CD4-positive, alpha-beta memory T cell (primary cell): Measurements from ENCODE around the gene PHF21B. TPM values are rescaled to one million over a fixed set of nuclear protein-coding genes. Genes with fewer than 3 reads are reported as not detected.

ENCODE experiments used
- CTCF ChIA-PET: fragments of 350-600 bp; sonication (Branson Sonifier 250); formaldehyde crosslinking; loops from one replicate; lab custom pipeline; 2021; ENCODE audit warnings: inconsistent platforms; ENCODE audit not compliant: partially characterized antibody; lab: Charles Lee
- POLR2A ChIA-PET: fragments of 350-600 bp; sonication (Branson Sonifier 250); formaldehyde crosslinking; loops from one replicate; lab custom pipeline; 2021; ENCODE audit not compliant: partially characterized antibody; lab: Charles Lee
- DNase-seq, 5 donors: peaks; one replicate each; pipeline versions ENCODE4 v3.0.0 to v3.0.0-alpha.2; 2020 to 2022; ENCODE audit warnings: mixed read lengths in 1 of 5
- H3K27ac ChIP-seq: one replicate; pipeline ENCODE4 v1.7.0; 2013; ENCODE audit warnings: low read depth, low read length
- H3K27me3 ChIP-seq: 2 replicates; pipeline ENCODE4 v1.7.0; 2013; ENCODE audit warnings: mild to moderate bottlenecking, low read length, moderate library complexity; ENCODE audit not compliant: insufficient read depth
- H3K36me3 ChIP-seq: 2 replicates; pipeline ENCODE4 v1.7.0; 2013; ENCODE audit warnings: mild to moderate bottlenecking, low read length, moderate library complexity; ENCODE audit not compliant: insufficient read depth
- H3K4me1 ChIP-seq: 2 replicates; pipeline ENCODE4 v1.7.0; 2013; ENCODE audit warnings: mild to moderate bottlenecking, low read length, moderate library complexity; ENCODE audit not compliant: insufficient read depth
- H3K4me3 ChIP-seq, 2 donors: one replicate each; pipeline ENCODE4 v1.7.0; 2013; ENCODE audit warnings: low read length in 2 of 2, mild to moderate bottlenecking in 1 of 2
- H3K9me3 ChIP-seq, 2 donors: one replicate each; pipeline ENCODE4 v1.7.0; 2013; ENCODE audit warnings: low read length in 2 of 2, control low read depth in 1 of 2; ENCODE audit not compliant: control insufficient read depth in 1 of 2
- H3K27ac Mint-ChIP-seq, 7 donors: one replicate each; pipeline ENCODE4 v1.8.0; 2020 to 2021; ENCODE audit warnings: mixed read lengths in 7 of 7, mild to moderate bottlenecking in 6 of 7, inconsistent platforms in 3 of 7, moderate library complexity in 3 of 7
- H3K27me3 Mint-ChIP-seq, 2 donors: one replicate each; pipeline ENCODE4 v1.8.0; 2020 to 2021; ENCODE audit warnings: mixed read lengths in 2 of 2
- H3K36me3 Mint-ChIP-seq, 2 donors: one replicate each; pipeline ENCODE4 v1.8.0; 2020 to 2021; ENCODE audit warnings: mixed read lengths in 2 of 2, inconsistent platforms in 1 of 2, mild to moderate bottlenecking in 1 of 2
- H3K4me1 Mint-ChIP-seq, 4 donors: one replicate each; pipeline ENCODE4 v1.8.0; 2020 to 2021; ENCODE audit warnings: mixed read lengths in 4 of 4, mild to moderate bottlenecking in 1 of 4
- H3K4me3 Mint-ChIP-seq, 8 donors: one replicate each; pipeline ENCODE4 v1.8.0; 2020 to 2021; ENCODE audit warnings: mixed read lengths in 8 of 8, mild to moderate bottlenecking in 7 of 8, moderate library complexity in 6 of 8, inconsistent platforms in 3 of 8
- H3K9me3 Mint-ChIP-seq, 8 donors: one replicate each; pipeline ENCODE4 v1.8.0; 2020 to 2021; ENCODE audit warnings: mixed read lengths in 8 of 8, mild to moderate bottlenecking in 5 of 8, inconsistent platforms in 3 of 8, moderate library complexity in 1 of 8
- intact Hi-C: fragments of 100-400 bp; cut with micrococcal nuclease; formaldehyde crosslinking; loops from one replicate; pipeline ENCODE4 v1.15.1; 2023
- polyA plus RNA-seq, 2 donors: library from polyadenylated mRNA; unstranded; fragments of 300-500 nt; fragmentation: Illumina TruSeq; gene quantifications; one replicate each; pipeline ENCODE4 v1.2.3, GENCODE V29; 2021
- total RNA-seq, 2 experiments: library from RNA; stranded (reverse); gene quantifications; one replicate each; pipeline ENCODE4 v1.2.3, GENCODE V29; 2021

PHF21B gene
- total and polyA plus RNA-seq, 4 experiments from 2014 or later: not detected

GRCh38 chr22:44891293-44891747 is 118.5 kb downstream of the PHF21B start:
- Mint-ChIP-seq H3K27me3 (no peaks in the 10 kb centered on the region), H3K27ac (no peak overlapping the region), H3K36me3 (no peaks in the 10 kb centered on the region), H3K9me3 (peaks cover 0 to 1% (median 0%) of the 10 kb centered on the region in 8 donors), H3K4me3 (no peak overlapping the region), H3K4me1 (no peaks in the 10 kb centered on the region)
- Histone ChIP-seq H3K27me3 (no peaks in the 10 kb centered on the region), H3K4me1 (no peaks in the 10 kb centered on the region), H3K4me3 (no peak overlapping the region), H3K9me3 (no peaks in the 10 kb centered on the region), H3K27ac (no peak overlapping the region), H3K36me3 (no peaks in the 10 kb centered on the region)
- no peak for DNase-seq
- POLR2A ChIA-PET: no interaction called here
- CTCF ChIA-PET: no interaction called here
- intact Hi-C loops: no loop called here

- DNase-seq: no peak
- H3K4me1 ChIP-seq: no peaks in the 10 kb centered on the region
- no peak overlapping the region for H3K27ac Mint-ChIP-seq
- no peaks in the 10 kb centered on the region for H3K4me1 Mint-ChIP-seq
- H3K4me3 ChIP-seq: no peak overlapping the region
- H3K4me3 Mint-ChIP-seq: no peak overlapping the region
- H3K36me3 ChIP-seq: no peaks in the 10 kb centered on the region
- H3K27me3 ChIP-seq: no peaks in the 10 kb centered on the region
- H3K9me3 Mint-ChIP-seq: peaks cover 0 to 1% (median 0%) of the 10 kb centered on the region in 8 donors
- H3K27ac ChIP-seq: no peak overlapping the region
- intact Hi-C loops: no loop called here
- H3K9me3 ChIP-seq: no peaks in the 10 kb centered on the region
- no peaks in the 10 kb centered on the region for H3K36me3 Mint-ChIP-seq
- CTCF ChIA-PET: no interaction called here
- POLR2A ChIA-PET: no interaction called here
- peaks cover 0 to 2% of the 10 kb centered on the region in 2 donors for H3K27me3 Mint-ChIP-seq
Observed at GRCh38 chr22:44890416-44891292, 119.2 kb downstream of the PHF21B start.

GRCh38 chr22:44889255-44889878 is 120.4 kb downstream of the PHF21B start:
- Histone ChIP-seq H3K4me1 (no peaks in the 10 kb centered on the region), H3K27ac (no peak overlapping the region), H3K27me3 (no peaks in the 10 kb centered on the region), H3K9me3 (no peaks in the 10 kb centered on the region), H3K4me3 (no peak overlapping the region), H3K36me3 (no peaks in the 10 kb centered on the region)
- Mint-ChIP-seq H3K9me3 (peaks cover 0 to 1% (median 0%) of the 10 kb centered on the region in 8 donors), H3K4me1 (no peaks in the 10 kb centered on the region), H3K4me3 (no peak overlapping the region), H3K27me3 (peaks cover 0 to 2% of the 10 kb centered on the region in 2 donors), H3K27ac (no peak overlapping the region), H3K36me3 (no peaks in the 10 kb centered on the region)
- CTCF ChIA-PET: no interaction called here
- intact Hi-C loops: no loop called here
- POLR2A ChIA-PET: no interaction called here
- no peak for DNase-seq

DNA sequence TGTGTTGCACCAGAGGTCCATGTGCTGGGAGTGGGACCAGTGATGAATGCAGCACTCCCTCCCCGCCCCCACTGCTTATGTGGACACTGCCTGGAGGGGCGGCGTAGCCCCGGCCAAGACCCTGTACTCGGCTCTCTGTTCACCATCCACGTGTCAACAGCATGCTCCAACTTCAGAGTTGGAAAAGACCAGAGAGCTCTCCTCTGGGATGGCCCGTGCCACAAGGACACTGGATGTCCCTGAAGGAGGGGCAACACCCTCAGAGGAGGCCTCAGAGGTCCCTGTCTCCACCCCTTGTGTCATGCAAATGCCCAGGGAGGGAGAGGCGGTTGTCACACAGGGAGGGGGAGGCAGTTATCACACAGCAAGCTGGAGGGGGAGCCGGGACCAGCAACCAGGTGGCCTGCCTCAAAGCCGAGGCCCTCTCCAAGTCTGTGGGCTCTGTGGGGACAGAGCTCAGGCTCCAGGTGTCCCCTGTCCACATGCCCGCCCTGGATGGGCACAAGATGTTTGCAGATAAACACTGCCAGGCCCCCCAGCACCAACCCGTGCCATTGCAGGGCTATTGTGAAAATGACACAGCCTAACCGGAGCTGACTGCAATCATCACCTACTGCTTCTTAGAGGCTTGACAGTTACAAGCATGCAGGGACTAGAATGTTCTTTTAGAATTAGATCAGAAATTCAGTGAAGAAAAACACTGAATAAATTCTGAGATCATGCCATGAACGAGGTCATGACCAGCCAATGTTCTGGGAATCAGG is 121.1 kb downstream of the PHF21B start:
- H3K36me3 Mint-ChIP-seq: no peaks in the 10 kb centered on the region
- Histone ChIP-seq H3K36me3 (no peaks in the 10 kb centered on the region), H3K27ac (no peak overlapping the region), H3K4me1 (no peaks in the 10 kb centered on the region), H3K27me3 (no peaks in the 10 kb centered on the region), H3K4me3 (no peak overlapping the region), H3K9me3 (no peaks in the 10 kb centered on the region)
- peaks cover 0 to 1% (median 0%) of the 10 kb centered on the region in 8 donors for H3K9me3 Mint-ChIP-seq
- no peaks in the 10 kb centered on the region for H3K4me1 Mint-ChIP-seq
- intact Hi-C loops: no loop called here
- H3K27ac Mint-ChIP-seq: no peak overlapping the region
- CTCF ChIA-PET: interaction anchor here (0.6 kb wide), 1 partner anchor 1848 kb away, joined by 3 read pairs; no protein-coding TSS in a partner anchor
- DNase-seq: no peak
- H3K4me3 Mint-ChIP-seq: no peak overlapping the region
- peaks cover 0 to 2% of the 10 kb centered on the region in 2 donors for H3K27me3 Mint-ChIP-seq
- POLR2A ChIA-PET: no interaction called here

- no peaks in the 10 kb centered on the region for H3K4me1 ChIP-seq
- ChIA-PET POLR2A (no interaction called here), CTCF (no interaction called here)
- Mint-ChIP-seq H3K27me3 (peaks cover 0 to 2% of the 10 kb centered on the region in 2 donors), H3K27ac (no peak overlapping the region), H3K4me1 (no peaks in the 10 kb centered on the region), H3K36me3 (no peaks in the 10 kb centered on the region), H3K4me3 (no peak overlapping the region), H3K9me3 (peaks cover 0 to 1% (median 0%) of the 10 kb centered on the region in 8 donors)
- intact Hi-C loops: no loop called here
- no peaks in the 10 kb centered on the region for H3K36me3 ChIP-seq
- no peaks in the 10 kb centered on the region for H3K27me3 ChIP-seq
- no peak for DNase-seq
- no peak overlapping the region for H3K4me3 ChIP-seq
- H3K9me3 ChIP-seq: no peaks in the 10 kb centered on the region
- no peak overlapping the region for H3K27ac ChIP-seq
Observed at GRCh38 chr22:44887941-44888366, 121.9 kb downstream of the PHF21B start.

DNA sequence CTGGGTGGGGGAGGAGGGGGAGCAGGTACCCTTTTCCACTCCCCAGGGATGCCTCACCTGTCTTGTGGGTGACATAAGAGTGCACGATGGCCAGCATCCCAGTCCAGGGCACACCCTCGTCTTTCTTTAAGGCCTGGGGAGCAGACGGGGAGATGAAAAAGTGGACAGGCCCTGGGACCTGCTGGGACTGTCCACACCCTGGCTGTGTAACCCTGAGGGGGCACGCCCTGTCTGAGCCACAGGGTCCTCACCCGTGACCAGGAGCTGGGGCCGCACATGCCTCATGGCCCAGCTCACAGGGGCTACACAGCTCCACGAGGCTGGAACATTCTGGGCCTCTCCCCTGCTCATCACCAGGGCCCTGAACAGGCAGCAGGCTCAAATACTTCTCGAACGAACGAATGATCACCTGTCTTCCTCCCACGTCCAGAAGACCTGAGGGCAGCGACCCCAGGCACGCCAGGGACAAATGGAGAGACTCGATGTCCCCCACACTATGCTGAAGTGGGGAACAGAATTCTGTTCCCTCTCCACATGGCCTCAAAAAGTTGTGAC is 123.9 kb downstream of the PHF21B start:
- ChIA-PET POLR2A (no interaction called here), CTCF (interaction anchor here (0.7 kb wide), 1 partner anchor 15 kb away, joined by 3 read pairs; no protein-coding TSS in a partner anchor)
- Mint-ChIP-seq H3K4me1 (no peaks in the 10 kb centered on the region), H3K27ac (no peak overlapping the region), H3K36me3 (no peaks in the 10 kb centered on the region), H3K27me3 (peaks cover 0 to 2% of the 10 kb centered on the region in 2 donors), H3K4me3 (no peak overlapping the region), H3K9me3 (no peaks in the 10 kb centered on the region)
- Histone ChIP-seq H3K27ac (no peak overlapping the region), H3K9me3 (no peaks in the 10 kb centered on the region), H3K36me3 (no peaks in the 10 kb centered on the region), H3K27me3 (no peaks in the 10 kb centered on the region), H3K4me1 (no peaks in the 10 kb centered on the region), H3K4me3 (no peak overlapping the region)
- intact Hi-C loops: no loop called here
- DNase-seq: no peak
